Osteoblast (primary cell): Measurements from ENCODE around the gene WWP2. TPM values are rescaled to one million over a fixed set of nuclear protein-coding genes. Genes with fewer than 3 reads are reported as not detected.

ENCODE experiments used
- DNase-seq: peaks from one replicate; pipeline ENCODE4 v3.0.0; 2011; ENCODE audit warnings: low spot score, mixed read lengths; ENCODE audit not compliant: insufficient read length; ENCODE audit errors: missing footprints
- H2AFZ ChIP-seq: 2 replicates; pipeline ENCODE4 v1.6.0; 2011; ENCODE audit warnings: mild to moderate bottlenecking, low read length
- H3K27ac ChIP-seq: 2 replicates; pipeline ENCODE4 v1.5.1; 2011; ENCODE audit warnings: mild to moderate bottlenecking, low read depth, low read length, moderate library complexity
- H3K27me3 ChIP-seq: 2 replicates; pipeline ENCODE4 v1.6.0; 2012; ENCODE audit warnings: mild to moderate bottlenecking, control low read depth, inconsistent platforms, low read length, moderate library complexity; ENCODE audit not compliant: insufficient read depth
- H3K36me3 ChIP-seq: 2 replicates; pipeline ENCODE4 v1.5.1; 2011; ENCODE audit warnings: mild to moderate bottlenecking, low read length, control low read depth, moderate library complexity; ENCODE audit not compliant: insufficient read depth
- H3K4me1 ChIP-seq: 2 replicates; pipeline ENCODE4 v1.5.1; 2011; ENCODE audit warnings: mild to moderate bottlenecking, low read length, control low read depth, moderate library complexity; ENCODE audit not compliant: insufficient read depth
- H3K4me2 ChIP-seq: 2 replicates; pipeline ENCODE4 v1.6.0; 2011; ENCODE audit warnings: mild to moderate bottlenecking, low read length; ENCODE audit not compliant: insufficient read depth
- H3K4me3 ChIP-seq: fragments of 200-600 bp; sonication (generic); 3 replicates; pipeline ENCODE4 v1.5.1; 2012; ENCODE audit warnings: mild to moderate bottlenecking, low read length, inconsistent platforms; ENCODE audit not compliant: insufficient read depth
- H3K79me2 ChIP-seq: 2 replicates; pipeline ENCODE4 v1.6.0; 2012; ENCODE audit warnings: mild to moderate bottlenecking, low read length, control low read depth, inconsistent platforms; ENCODE audit not compliant: insufficient read depth
- H3K9me3 ChIP-seq: 2 replicates; pipeline ENCODE4 v1.5.1; 2011; ENCODE audit warnings: low read depth, low read length, control low read depth
- H4K20me1 ChIP-seq: 2 replicates; pipeline ENCODE4 v1.6.0; 2012; ENCODE audit warnings: mild to moderate bottlenecking, low read length, control low read depth; ENCODE audit not compliant: insufficient read depth
- total RNA-seq: library from RNA; depleted of rRNA; stranded (reverse); fragments of >200 nt; gene quantifications from 2 replicates; pipeline ENCODE4 v1.2.3, GENCODE V29; 2012
- TF ChIP-seq, protein P1 (sequence below): IDR thresholded peaks from 2 replicates; pipeline ENCODE4 v1.5.1; 2011; ENCODE audit warnings: mild to moderate bottlenecking, low read depth, low read length, moderate library complexity; ENCODE audit errors: extremely low read depth

Gene WWP2
- total RNA-seq, 1 donor = 46.7 TPM

DNA sequence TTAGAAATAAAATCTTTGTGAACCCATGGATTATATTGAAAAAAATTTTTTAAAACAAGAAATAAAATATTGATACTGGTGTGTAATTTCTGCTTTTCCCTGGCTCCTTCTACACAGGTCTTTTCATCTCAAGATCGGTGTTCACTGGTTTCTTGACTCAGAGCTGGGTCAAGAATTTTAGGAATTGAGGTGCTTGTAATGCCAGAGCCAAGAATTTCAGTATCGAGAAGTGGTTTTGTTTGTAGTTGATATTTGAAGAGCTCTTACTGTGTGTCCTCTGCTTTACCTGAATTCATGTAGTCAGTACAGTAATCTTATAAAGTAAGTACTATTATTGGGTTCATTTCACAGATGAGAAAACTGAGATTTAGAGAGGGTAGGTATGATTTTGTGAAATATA is 7.3 kb downstream of the WWP2 start:
- peaks cover 81% of the 10 kb centered on the region for H3K79me2 ChIP-seq
- no peaks in the 10 kb centered on the region for H3K36me3 ChIP-seq
- no peaks in the 10 kb centered on the region for H3K27me3 ChIP-seq
- H3K4me2 ChIP-seq = no peak overlapping the region
- H2AFZ ChIP-seq = no peak overlapping the region
- H4K20me1 ChIP-seq = peaks cover 6% of the 10 kb centered on the region
- no peak overlapping the region for H3K4me3 ChIP-seq
- no peak overlapping the region for H3K27ac ChIP-seq
- H3K4me1 ChIP-seq = peaks cover 10% of the 10 kb centered on the region
- no peaks in the 10 kb centered on the region for H3K9me3 ChIP-seq
- TF ChIP-seq, protein P1, sequence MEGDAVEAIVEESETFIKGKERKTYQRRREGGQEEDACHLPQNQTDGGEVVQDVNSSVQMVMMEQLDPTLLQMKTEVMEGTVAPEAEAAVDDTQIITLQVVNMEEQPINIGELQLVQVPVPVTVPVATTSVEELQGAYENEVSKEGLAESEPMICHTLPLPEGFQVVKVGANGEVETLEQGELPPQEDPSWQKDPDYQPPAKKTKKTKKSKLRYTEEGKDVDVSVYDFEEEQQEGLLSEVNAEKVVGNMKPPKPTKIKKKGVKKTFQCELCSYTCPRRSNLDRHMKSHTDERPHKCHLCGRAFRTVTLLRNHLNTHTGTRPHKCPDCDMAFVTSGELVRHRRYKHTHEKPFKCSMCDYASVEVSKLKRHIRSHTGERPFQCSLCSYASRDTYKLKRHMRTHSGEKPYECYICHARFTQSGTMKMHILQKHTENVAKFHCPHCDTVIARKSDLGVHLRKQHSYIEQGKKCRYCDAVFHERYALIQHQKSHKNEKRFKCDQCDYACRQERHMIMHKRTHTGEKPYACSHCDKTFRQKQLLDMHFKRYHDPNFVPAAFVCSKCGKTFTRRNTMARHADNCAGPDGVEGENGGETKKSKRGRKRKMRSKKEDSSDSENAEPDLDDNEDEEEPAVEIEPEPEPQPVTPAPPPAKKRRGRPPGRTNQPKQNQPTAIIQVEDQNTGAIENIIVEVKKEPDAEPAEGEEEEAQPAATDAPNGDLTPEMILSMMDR = no peak
- no peak for DNase-seq

DNA sequence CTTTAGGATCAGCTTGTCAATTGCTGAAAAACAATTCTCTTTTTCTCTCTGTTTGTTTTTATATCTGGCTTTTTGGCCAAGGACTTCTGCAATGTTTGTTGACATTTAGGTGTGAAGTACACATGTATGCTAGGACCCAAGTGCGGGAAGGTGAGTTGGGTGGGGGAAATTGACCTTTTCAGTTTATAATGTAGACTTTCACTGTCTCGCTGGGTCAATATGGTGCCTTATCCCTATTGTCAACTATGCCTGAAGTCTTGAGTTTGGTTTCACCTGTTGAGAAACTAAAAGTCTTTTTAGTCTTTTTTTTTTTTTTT is 9.5 kb downstream of the WWP2 start:
- TF ChIP-seq, protein P1 = no peak
- Histone ChIP-seq H3K4me1 (peaks cover 10% of the 10 kb centered on the region), H3K9me3 (no peaks in the 10 kb centered on the region), H3K4me3 (no peak overlapping the region), H2AFZ (no peak overlapping the region), H4K20me1 (no peaks in the 10 kb centered on the region), H3K36me3 (no peaks in the 10 kb centered on the region), H3K27ac (no peak overlapping the region), H3K79me2 (peaks cover 79% of the 10 kb centered on the region), H3K27me3 (no peaks in the 10 kb centered on the region), H3K4me2 (no peak overlapping the region)
- DNase-seq = no peak

DNA sequence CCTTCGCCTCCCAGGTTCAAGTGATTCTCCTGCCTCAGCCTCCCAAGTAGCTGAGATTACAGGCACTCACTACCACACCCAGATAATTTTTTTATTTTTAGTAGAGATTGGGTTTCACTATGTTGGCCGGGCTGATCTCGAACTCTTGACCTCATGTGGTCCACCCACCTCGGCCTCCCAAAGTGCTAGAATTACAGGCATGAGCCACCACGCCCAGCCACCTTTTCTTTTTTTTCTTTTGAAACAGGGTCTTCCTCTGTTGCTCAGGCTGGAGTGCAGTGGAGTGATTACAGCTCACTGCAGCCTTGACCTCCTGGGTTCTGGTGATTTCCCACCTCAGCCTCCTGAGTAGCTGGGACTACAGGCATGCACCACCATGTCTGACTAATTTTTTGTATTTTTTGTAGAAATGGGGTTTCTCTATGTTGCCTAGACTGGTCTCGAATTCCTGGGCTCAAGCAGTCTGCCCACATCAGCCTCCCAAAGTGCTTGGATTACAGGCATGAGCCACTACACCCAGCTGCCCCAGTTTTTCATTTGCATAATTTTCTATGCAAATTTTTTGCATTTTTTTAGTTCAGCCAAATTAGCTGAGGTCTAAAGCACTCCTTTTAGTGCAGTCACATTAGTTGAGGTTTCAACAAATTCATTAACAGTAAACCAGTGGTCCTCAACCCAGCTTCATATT is 11.3 kb downstream of the WWP2 start:
- TF ChIP-seq, protein P1 = no peak
- H3K4me3 ChIP-seq = peak overlapping the region; percentile 60
- peaks cover 66% of the 10 kb centered on the region for H3K79me2 ChIP-seq
- H3K4me1 ChIP-seq = peaks cover 10% of the 10 kb centered on the region
- no peaks in the 10 kb centered on the region for H3K36me3 ChIP-seq
- H3K27me3 ChIP-seq = no peaks in the 10 kb centered on the region
- H2AFZ ChIP-seq = no peak overlapping the region
- no peaks in the 10 kb centered on the region for H4K20me1 ChIP-seq
- no peaks in the 10 kb centered on the region for H3K9me3 ChIP-seq
- DNase-seq = no peak
- peak overlapping the region; percentile 88 for H3K4me2 ChIP-seq
- peak overlapping the region; percentile 74 for H3K27ac ChIP-seq

DNA sequence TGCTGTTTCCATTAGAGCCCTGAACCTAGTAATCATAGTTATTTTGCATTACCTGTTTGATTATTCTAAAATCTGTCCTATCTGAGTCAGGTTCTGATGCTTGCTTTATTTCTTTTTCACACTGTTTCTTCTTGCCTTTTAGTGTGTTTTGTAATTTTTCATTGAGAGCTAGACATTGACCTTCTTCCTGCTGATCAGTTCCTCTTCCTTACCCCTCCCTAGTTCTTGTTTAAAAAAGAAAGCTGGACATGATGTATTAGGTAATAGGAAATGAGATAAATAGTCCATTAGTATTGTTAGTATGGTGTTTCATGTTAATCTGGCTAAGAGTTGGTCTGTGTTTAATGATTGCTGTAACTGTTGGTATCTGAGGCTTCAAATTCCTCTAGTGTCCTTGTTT is 13.4 kb downstream of the WWP2 start:
- no peak overlapping the region for H3K4me3 ChIP-seq
- no peaks in the 10 kb centered on the region for H3K27me3 ChIP-seq
- TF ChIP-seq, protein P1 = no peak
- no peak for DNase-seq
- peaks cover 54% of the 10 kb centered on the region for H3K79me2 ChIP-seq
- no peaks in the 10 kb centered on the region for H4K20me1 ChIP-seq
- H2AFZ ChIP-seq = no peak overlapping the region
- H3K9me3 ChIP-seq = no peaks in the 10 kb centered on the region
- peaks cover 10% of the 10 kb centered on the region for H3K4me1 ChIP-seq
- no peak overlapping the region for H3K4me2 ChIP-seq
- H3K27ac ChIP-seq = no peak overlapping the region
- H3K36me3 ChIP-seq = no peaks in the 10 kb centered on the region
